ENCODE results near the gene PTTG1IP.
"Not testable (repeated sequence)": the region's sequence is repeated elsewhere in the genome, so short reads cannot be mapped to it uniquely, and the experiment has no call there.

DNA sequence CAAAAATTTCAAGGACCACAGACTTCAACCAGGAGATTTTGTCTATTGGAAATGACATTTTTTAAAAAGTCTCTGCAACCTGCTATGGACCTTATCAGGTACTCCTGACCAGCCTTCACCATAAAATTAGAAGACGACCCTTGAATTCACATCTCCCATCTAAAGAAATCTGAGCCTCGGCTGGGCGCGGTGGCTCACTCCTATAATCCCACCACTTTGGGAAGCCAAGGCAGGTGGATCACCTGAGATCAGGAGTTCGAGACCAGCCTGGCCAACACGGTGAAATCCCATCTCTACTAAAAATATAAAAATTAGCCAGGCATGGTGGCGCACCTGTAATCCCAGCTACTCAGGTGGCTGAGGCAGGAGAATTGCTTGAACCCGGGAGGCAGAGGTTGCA, 5.7 kb upstream of the PTTG1IP start:
- TF ChIP-seq, protein P1, sequence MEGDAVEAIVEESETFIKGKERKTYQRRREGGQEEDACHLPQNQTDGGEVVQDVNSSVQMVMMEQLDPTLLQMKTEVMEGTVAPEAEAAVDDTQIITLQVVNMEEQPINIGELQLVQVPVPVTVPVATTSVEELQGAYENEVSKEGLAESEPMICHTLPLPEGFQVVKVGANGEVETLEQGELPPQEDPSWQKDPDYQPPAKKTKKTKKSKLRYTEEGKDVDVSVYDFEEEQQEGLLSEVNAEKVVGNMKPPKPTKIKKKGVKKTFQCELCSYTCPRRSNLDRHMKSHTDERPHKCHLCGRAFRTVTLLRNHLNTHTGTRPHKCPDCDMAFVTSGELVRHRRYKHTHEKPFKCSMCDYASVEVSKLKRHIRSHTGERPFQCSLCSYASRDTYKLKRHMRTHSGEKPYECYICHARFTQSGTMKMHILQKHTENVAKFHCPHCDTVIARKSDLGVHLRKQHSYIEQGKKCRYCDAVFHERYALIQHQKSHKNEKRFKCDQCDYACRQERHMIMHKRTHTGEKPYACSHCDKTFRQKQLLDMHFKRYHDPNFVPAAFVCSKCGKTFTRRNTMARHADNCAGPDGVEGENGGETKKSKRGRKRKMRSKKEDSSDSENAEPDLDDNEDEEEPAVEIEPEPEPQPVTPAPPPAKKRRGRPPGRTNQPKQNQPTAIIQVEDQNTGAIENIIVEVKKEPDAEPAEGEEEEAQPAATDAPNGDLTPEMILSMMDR (conservative IDR thresholded peaks at IDR 0.05 in 1 of 2, IDR thresholded peaks at IDR 0.05 in 1 of 2; ENCODE audit: low read depth in 1 of 2, low read length in 2 of 2): not testable (repeated sequence)
- not testable (repeated sequence) for TF ChIP-seq EZH2 (IDR thresholded peaks at IDR 0.05; ENCODE audit: low read length, missing control alignments)
